LoVo (cell line): Measurements from ENCODE around the gene RIMBP2.

ENCODE experiments used
- DNase-seq: peaks from one replicate; pipeline ENCODE4 v3.0.0-alpha.2; 2016; ENCODE audit warnings: low spot score

The RIMBP2 gene

DNA sequence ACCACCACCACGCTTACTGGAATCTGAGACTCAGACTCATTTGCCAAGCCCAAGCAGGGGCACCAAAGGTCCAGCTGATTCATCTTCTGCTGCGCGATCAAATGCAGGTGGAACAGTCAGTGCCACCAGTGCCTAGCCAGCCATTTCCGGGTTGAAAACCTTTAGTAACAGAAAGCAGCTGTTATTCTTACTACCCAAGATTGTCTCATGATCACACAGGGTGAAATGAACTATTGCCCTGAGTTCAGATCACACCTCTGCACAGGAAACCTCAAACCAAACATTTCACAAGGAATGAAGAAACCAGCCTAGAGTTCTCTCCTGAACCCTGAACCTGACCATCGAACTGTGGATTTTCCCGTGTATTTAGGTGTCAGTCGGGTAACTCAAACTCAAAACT is 88.9 kb downstream of the RIMBP2 start:
- DNase-seq = no peak

DNA sequence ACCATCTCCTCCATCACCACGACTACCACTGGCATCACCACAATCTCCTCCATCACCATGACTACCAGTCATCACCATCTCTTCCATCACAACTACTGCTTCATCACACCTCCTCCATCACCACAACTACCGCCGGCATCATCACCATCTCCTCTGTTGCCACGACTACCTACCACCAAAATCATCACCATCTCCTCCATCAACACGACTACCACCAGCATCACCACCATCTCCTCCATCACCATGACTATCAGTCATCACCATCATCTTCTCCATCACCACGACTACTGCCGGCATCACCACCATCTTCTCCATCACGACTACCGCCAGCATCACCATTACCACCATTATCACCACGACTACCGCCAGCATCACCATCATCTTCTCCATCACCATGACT is 89.5 kb downstream of the RIMBP2 start:
- no peak for DNase-seq

DNA sequence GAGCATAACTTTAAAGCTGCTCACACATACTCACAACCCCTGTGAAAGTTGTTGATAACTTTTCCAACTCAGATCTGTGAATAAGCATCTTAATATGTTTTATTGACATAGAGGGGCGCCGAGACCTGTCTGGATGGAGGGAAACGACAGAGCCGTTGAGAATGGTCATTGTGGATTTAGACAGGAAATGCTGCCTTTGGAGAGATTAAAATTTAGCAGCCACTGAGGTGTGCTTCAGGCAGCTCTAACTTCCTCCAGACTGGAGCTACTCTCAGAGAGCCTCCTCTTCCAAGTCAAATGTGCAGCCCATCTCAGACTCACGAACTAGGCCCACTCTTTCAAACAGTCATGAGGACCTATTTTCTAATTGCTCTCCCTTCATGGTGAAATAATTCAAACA is 90.9 kb downstream of the RIMBP2 start:
- no peak for DNase-seq

DNA sequence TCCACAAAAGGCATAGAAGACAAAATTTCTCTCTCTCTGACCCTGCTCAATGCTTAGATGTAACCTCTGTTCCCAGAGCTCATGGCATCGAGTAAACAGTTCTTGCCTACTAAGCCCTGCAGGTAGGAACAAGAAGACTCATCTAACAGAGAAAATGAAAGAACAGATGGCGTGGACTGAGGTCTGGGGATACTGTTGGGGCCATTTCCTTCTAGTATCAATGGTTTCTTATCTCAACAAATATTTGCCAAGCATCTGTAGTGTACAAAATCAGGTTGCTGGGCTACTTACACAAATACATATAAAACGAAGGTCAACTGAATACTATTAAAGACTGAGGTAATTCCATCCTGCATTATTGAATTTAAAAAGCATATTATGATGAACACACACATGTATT is 93.3 kb downstream of the RIMBP2 start:
- DNase-seq = no peak

DNA sequence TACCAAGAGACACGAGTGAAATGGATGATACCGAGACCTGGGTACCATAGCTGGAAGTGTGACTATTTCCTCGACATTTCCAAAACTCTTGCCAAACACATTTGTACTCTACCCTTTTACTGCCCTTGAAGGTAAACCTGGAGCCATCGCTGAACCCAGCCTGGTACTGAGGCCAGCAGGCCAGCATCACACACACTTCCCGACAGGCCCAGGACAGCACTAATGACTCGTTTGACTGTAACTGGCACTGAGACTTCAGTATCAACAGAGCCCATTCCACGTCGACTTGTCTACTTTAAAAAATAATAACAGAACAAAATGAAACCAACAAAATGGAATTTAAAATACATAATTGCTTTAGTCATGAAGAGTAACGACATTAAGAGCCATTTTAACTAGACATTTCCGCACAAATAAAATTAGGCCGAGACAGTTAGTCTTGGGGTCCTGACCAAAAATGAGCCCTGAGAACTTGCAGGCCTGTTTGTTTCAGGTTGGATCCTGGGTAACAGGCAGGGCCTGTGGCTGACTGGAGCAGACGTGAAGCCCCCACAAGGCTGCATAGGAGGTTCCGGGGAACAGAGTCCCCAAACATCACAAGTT is 94.3 kb downstream of the RIMBP2 start:
- DNase-seq = no peak

DNA sequence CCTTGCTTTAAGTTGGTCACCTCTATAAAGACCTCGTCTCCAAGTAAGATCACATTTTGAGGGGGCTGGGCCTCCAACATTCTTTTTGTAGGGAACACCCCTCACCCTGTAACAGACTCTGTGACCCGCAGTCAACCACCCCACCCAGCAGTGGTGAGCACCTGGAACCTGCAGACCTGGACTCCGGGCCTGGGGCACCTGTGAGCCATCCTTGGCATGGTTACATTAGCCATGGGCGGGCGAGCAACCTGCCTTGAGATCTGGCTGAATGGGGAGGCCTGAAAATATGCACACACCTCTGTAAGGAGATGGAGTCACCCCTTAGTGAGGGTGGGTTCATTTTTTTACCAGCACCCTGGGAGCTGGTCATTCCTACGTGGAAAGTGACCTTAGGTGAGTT is 95.3 kb downstream of the RIMBP2 start:
- DNase-seq = no peak

DNA sequence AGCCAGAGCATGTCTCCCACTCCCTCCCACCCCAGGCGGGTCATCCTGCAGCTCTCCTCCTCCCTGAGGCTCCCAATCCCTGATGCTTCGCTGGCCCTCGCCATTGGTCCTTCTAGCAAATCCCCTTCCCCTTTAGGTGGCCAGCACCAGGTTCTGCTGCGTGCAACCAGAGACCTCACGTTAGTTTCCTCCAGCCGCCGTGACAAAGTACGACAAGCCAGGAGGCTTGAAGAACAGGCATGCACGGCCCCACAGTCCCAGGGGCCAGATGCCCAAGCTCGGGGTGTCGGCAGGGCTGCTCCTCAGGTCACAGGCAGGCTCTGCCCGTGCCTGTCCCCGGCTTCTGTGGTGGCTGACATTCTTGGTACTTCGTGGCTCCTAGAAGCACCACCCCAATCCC is 95.8 kb downstream of the RIMBP2 start:
- no peak for DNase-seq

DNA sequence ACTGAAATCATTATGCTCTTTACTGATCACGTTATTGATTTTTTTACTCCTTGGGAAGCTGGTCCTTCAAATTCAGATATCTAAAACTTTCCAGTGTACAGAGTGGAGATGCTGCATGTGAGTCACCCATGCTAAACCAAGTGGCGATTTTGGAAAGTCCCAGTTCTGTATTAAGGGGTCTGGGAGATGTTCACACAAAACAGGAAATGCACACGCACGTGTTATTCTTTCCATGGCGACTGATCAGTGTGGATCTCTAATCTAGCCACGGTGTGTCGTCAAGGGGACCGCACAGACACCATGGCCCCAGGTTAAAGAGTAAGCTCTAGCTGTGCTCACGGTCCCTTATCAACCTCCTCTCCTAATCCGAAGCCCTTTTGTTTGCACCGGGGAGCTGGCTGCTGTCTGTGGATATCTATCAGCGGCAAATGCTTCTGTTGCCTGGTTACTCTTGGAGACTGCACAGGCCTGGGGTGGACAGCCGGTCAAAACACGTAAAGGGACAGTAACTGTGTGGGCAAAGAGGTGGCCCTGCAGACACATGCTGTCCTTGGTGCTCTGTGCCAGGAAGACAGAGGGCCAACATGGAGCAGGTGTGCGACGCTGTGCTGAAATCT is 96.6 kb downstream of the RIMBP2 start:
- DNase-seq = no peak

DNA sequence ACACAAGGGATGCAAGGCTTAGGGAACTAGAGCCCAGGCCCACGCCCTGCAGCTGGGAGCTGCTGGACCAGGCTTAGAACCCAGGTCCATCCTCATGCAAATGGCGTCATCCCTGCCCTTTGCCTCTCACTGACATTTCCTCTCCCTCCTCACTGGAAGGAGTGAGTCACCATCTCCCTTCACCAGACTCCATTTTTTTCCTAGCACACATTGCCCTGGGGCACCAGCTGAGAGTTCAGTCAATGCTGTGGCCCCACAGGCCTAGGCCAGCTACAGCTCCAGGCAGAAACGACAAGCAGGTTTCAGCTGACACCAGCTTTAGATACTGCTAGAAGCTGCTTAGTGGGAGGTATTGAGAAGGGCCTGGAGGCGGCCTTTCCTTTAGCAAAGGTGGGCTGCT is 98.9 kb downstream of the RIMBP2 start:
- no peak for DNase-seq

DNA sequence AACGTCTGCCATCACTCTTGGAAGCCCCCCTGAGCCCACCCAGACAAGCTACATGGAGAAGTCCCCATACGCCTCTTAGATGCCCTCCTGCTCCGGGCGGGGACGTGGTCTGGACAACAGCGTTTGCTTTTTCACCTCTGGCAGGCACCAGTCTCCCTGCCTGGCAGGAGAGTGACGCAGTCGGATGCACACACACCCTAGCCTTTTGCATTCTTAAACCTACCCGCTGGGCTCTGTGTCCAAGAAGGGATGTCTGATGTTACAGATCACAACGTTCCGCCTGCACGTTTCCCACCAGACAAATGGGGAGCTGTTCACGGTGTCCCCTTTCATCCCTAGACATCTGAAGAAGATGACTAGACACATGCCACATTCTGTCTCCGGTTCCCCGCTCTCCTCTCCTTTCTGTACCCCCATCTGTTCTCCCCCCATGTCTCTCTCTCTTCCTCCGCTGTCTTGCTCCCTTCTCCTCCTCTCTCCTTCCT is 100.2 kb downstream of the RIMBP2 start:
- no peak for DNase-seq

DNA sequence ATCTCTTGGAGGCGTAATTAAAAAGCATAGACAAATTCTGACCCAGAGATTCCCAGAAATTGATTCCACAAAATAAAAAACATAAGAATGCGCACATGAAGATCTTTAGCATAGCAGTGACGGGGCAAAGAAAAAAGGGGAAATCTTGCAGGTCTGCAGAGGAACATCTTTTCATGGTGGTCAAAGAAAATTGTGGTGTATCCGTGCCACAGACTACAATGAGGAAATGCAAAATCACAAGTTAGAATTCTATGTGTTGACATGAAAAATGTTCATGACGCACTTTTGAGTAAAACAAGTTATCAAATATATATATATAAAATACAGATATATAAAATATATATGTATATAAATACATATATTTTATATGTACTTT is 101.6 kb downstream of the RIMBP2 start:
- no peak for DNase-seq

DNA sequence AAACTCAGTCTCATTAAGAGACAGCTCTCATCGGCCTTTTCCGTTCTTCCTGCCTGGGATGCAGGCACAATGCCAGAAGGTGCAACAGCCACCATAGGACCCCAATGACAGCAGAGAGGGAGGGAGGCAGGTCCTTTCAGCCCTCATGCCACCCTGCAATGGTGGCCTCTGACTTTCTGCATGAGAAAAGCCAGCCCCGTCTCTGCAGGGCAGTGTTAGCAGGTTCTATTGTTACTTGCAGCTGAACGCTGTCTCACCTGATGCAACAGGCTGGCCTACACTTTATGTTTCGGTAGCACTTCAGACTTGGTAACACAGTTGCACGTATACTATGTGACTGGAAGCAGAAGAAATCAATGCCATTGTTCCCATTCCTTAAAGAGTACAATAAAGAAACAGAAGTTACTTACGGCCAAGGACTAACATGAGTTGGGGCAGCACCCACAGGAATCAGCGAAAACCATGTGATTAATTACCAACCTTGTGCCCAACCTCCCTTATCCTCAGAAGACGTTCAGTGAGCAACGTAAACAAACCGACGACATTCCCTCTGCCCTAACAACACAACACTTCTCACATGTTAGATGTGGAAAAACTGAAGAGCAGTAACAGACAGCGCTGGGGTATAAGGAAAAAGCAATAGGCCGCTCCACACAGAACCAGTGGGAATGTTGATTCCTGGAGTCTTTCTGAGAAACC is 102.1 kb downstream of the RIMBP2 start:
- DNase-seq = no peak

DNA sequence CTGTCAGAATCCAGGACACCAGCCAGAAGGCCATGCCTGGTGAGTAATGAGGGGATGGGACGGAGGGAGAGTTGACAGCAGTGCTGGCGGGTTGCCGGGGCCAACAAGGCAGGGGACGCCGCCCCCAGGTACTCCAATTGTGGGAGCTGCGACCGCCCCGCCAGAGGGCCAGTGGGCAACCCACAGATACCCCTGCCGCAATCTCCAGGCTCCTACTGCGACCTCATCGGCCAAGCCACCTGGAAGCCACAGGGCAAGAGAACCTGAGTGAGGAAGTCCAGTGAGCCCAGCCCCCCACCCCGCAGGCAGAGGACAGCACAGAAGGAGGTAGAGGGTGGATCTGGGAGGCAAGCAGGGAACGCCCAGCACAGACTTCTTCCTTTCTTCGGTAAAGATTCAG is 103.0 kb downstream of the RIMBP2 start:
- no peak for DNase-seq

DNA sequence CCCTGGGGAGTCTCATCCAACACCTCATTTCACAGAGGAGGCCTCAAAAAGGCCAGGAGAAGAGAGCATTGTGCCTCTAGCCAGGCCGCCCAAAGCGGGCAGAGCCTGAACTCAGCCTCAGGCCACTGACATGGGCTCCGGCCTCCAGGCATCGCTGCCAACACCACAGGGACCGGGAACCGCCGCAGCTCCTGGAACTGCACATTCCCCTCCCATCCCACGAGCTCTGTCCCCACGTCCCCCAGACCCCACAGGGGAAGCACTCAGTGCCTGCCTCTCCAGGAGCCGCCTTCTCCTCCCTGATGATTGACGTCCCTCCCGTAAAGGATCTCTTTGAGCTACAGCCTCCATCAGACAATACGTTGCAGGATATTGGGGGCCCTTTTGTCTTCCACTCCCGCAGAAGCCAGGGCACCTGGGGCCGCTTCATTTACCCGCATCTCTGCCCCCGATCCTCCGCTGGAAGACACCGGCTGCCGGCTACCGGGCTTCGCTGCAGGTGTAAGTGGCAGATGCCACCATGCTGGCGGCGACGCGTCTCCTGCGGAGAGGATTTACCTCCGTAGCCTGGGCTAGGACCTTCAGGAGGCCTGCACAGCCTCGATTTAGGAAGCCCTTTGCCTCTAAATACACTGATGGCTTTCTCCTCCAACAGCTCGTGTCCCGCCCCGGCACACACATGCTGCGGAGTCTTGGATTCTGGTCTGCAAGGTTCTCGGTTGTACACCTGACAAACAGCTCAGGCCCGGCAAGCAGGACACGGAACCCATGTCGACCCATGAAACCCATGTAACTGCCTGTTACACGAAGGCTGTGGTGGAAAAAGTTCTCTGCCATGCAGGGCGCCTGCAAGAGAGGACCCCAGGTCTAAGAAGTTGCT is 104.8 kb downstream of the RIMBP2 start:
- DNase-seq = no peak

DNA sequence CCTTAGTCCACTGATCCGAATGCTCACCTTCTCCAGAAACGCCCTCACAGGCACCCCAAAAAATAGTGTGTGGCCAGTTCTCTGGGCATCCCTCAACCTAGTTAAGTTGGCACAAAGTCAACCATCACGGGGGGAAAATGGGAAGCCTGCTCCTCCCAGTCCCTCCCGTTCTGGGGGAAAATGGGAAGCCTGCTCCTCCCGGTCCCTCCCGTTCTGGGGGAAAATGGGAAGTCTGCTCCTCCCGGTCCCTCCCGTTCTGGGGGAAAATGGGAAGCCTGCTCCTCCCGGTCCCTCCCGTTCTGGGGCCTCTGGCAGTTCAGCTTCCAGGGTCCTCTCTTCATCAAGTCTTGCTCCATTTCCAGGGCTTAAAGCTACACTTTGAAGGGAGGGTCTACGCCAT is 106.1 kb downstream of the RIMBP2 start:
- DNase-seq = no peak

DNA sequence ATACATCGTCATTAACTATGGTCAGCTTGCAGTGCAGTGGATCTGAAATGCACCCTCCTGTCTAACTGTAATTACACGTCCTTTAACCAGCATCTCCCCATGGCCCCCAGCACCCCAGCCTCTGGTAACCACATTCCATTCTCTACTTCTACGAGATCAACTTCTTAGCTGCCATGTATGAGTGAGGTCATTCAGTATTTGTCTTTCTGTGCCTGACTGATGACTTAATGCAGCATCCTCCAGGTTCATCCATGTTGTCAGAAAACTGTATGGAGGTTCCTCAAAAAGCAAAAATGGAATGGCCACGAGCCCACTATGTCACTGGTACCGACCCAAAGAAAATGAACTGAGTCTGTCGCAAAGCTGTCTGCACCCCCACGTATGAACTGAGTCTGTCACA is 107.3 kb downstream of the RIMBP2 start:
- no peak for DNase-seq

DNA sequence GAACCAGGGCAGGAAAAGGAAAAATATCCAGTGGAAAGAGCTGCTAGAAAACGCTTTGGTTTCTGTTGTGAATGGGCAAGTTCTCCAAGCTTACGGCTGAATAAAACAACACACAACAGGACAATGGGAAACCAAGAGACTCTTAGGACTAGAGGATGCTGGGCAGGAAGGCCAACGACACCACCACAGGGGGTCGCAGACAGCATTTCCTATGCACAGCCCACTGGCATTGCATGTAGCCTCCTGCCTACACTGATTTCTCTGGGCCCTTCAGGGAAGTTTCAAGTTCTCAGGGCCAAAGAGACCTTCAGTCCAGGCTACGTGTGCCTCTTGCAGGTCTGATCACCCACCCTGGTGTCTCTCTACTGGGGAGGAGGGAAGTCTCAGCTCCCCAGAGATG is 108.0 kb downstream of the RIMBP2 start:
- no peak for DNase-seq

DNA sequence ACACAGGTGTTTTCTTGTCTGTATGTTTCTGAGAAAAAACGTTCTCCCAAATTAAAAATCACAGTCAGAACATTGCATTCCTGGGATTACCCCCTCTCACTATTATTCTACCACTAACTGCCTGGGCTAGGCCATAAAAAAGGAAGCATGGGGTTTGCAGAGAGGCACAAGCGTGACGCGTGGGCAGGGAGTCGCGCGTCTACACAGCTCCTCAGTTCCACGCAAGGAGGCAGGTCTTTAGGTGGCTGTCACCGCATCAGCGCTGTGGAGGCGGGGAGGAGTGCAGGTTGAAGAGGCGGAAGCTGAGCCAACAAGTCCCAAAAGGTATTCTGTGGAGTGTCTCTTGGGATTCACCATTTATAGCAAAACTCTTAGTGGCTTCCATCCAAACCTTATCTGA is 109.9 kb downstream of the RIMBP2 start:
- DNase-seq = no peak

DNA sequence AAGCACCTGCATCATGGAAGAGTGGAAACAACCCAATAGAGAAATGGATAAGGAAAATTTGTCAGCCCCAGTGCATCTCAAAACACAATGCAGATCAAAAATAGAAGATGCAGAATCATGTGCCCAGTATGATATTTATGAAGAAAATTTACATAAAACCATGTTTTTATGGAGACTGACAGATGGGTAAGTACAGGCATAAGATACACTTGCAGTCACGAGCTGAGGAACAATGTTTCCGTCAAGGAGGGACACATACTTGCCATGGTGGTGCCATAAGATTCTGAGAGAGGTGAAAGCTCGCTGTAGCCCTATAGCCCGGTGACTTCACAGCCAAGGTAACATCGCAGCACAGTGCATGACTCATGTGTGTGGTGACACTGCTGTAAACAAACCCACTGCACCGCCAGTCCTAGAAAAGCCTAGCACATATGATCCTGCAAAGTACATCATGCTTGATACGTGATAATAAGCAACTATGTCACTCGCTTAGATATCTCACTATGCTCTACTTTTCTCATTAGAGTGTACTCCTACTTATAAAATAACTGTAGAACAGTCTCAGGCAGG is 112.6 kb downstream of the RIMBP2 start:
- DNase-seq = no peak

DNA sequence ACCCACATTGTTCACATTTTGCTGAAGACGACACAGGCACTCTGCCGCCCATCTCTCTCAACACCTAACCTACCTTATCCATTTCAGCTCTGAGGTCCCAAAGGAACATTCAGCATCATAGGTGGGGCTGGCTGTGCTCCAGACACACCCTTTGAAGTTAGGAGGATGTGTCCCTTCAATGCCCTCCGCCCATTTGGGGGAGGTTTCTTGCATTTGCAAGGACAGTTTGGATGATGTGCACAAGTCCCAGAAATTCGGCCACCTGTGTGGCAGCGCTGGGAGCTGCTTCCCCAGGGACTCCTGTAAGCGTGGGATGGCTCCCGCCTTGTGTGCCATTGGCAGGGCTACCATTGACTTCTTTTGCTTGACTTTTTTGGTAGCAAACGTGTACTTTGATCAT is 113.8 kb downstream of the RIMBP2 start:
- no peak for DNase-seq

DNA sequence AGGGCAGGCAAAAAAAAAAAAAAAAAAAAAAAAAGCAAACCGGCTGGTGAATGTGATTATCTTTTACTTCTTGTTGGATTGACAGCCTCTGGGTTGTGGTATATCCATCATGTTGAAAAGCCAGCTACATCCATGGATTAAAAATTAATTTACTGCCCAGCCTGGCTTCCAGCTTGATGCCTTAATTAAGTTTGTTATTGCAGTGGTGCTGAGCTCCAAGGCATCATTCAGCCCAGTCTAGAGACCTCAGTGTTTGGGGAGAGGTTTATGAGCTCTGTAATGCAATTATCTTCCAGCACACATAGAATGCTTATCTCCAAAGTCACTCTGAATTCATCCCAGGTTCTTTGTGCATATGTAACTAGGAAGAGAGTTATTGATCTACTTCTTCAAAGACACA is 114.8 kb downstream of the RIMBP2 start:
- no peak for DNase-seq

DNA sequence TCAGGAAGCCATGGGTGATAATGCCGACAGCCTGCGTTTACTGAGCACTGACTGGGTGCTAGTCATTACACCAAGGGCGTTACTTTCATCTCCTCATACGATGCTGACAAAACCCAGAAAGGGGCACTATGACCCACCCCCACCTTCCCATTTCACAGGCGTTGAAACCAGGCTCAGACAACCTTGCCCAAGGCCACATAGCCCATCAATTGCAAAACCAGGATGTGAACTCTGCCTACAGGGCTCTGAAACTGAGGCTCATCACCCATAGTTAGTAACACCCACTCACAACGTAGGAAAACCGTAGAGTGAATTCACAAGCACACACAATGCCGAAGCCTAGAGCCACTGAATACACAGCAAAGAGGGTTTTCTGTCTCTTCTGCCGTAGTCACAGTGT is 119.9 kb downstream of the RIMBP2 start:
- DNase-seq = no peak
